NB4 (cell line): ENCODE data around the gene ARRDC1.
"Not testable (repeated sequence)": the region's sequence is repeated elsewhere in the genome, so short reads cannot be mapped to it uniquely, and the experiment has no call there.

Experiments used
- DNase-seq: peaks from one replicate; pipeline ENCODE4 v3.0.0; 2010; ENCODE audit warnings: low read depth
- H3K4me3 ChIP-seq: one replicate; pipeline ENCODE4 v1.5.1; 2011; ENCODE audit warnings: mild to moderate bottlenecking, low read depth, low read length, moderate library complexity
- CTCF ChIP-seq: IDR thresholded peaks from one replicate; pipeline ENCODE4 v1.5.1; 2012; ENCODE audit warnings: low read depth, low read length
- MAX ChIP-seq: IDR thresholded peaks from 2 replicates; pipeline ENCODE4 v1.6.1; 2011; ENCODE audit warnings: low read depth, low read length
- MYC ChIP-seq: IDR thresholded peaks from 2 replicates; pipeline ENCODE4 v1.6.1; 2011; ENCODE audit warnings: low read depth, low read length
- POLR2A ChIP-seq: IDR thresholded peaks from 2 replicates; pipeline ENCODE4 v1.6.1; 2011; ENCODE audit warnings: mild to moderate bottlenecking; ENCODE audit not compliant: insufficient read length; ENCODE audit errors: extremely low read depth

Gene ARRDC1, protein sequence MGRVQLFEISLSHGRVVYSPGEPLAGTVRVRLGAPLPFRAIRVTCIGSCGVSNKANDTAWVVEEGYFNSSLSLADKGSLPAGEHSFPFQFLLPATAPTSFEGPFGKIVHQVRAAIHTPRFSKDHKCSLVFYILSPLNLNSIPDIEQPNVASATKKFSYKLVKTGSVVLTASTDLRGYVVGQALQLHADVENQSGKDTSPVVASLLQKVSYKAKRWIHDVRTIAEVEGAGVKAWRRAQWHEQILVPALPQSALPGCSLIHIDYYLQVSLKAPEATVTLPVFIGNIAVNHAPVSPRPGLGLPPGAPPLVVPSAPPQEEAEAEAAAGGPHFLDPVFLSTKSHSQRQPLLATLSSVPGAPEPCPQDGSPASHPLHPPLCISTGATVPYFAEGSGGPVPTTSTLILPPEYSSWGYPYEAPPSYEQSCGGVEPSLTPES

GRCh38 chr9:137605121-137606004 is at the start of gene ARRDC1:
Gene ARRDC1 (plus strand): TSS chr9:137605686. CDS start chr9:137605718, 32 bp downstream.
- TF ChIP-seq POLR2A: peak; percentile 73
- TF ChIP-seq MYC: no peak; the same call in 1 of the 2 replicates
- peak; percentile 96 for DNase-seq
- peak within 1 kb of the TSS; percentile 73 for H3K4me3 ChIP-seq

- no peak overlapping the region for H3K4me3 ChIP-seq
- TF ChIP-seq MYC (no peak), MAX (no peak), CTCF (no peak), POLR2A (no peak)
- no peak for DNase-seq
These were observed 49.2 kb upstream of the ARRDC1 start for GRCh38 chr9:137556069-137556838.

DNA sequence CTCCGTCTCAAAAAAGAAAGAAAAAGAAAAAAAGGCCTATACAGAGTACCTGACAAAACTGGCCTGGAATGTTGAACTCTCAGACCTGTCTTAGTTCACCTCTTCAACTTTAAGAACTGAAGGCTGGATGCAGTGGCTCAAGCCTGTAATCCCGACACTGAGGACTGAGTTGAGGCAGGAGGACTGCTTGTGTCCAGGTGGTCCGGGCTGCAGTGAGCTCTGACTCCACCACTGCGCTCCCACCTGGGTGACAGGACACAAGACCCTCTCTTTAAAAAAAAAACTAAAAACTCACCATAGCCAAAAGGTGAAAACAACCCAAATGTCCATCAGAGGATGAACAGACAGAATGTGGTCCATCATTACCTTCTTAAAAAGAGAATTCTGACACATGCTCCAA is 47.4 kb upstream of the ARRDC1 start:
- no peak overlapping the region for H3K4me3 ChIP-seq
- TF ChIP-seq CTCF (no peak), POLR2A (no peak), MYC (no peak), MAX (no peak)
- DNase-seq: no peak

GRCh38 chr9:137564134-137564533 is 41.4 kb upstream of the ARRDC1 start:
- DNase-seq: no peak
- H3K4me3 ChIP-seq: no peak overlapping the region
- TF ChIP-seq MYC (no peak), MAX (no peak)

DNA sequence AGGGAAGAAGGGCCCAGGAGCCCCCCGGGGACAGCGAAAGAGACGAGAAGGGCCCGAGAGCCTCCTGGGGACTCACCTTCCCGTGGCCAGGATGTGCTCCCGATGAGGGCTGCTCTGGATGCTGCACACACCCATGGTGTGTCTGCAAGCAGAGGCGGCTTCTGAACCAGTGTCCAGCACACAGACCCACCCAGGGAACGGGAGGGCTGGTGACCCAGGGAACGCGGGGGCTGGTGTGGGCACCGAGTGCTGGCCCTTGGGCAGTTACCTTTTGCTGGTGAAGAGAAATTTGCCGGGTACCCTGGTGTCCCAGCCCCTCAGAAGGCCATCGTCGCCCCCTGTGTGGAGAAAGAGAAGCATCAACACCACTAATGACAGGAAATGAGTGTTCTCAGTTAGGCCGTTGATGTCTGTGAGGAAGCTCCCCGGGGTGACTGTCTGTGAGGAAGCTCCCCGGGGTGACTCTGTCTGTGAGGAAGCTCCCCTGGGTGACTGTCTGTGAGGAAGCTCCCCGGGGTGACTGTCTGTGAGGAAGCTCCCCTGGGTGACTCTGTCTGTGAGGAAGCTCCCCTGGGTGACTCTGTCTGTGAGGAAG is 40.6 kb upstream of the ARRDC1 start:
- H3K4me3 ChIP-seq: no peak overlapping the region
- TF ChIP-seq CTCF (no peak), MYC (no peak), MAX (no peak), POLR2A (no peak)
- no peak for DNase-seq

DNA sequence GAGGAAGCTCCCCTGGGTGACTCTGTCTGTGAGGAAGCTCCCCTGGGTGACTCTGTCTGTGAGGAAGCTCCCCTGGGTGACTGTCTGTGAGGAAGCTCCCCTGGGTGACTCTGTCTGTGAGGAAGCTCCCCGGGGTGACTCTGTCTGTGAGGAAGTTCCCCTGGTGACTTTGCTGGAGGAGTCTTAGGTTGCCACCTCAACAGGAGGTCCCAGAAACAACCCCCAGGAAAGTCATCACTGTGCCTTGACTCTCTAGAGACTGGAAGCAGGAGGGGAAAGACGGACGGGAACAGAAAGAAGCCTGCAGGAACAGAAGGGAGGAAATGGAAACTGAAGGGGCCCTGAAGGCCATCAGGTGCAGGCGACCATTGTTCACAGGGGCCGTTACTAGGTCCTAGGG is 37.0 kb upstream of the ARRDC1 start:
- DNase-seq, H3K4me3 ChIP-seq: not testable (repeated sequence)
